K562 (cell line): ENCODE measurements around the gene NUDT22. TPM values are rescaled to one million over a fixed set of nuclear protein-coding genes. Genes with fewer than 3 reads are reported as not detected.

Experiments used
- CHD4 ChIP-seq: fragments of 200-600 bp; sonication (generic); IDR thresholded peaks from 3 replicates; pipeline ENCODE4 v1.6.1; 2012; ENCODE audit warnings: low read depth, mild to moderate bottlenecking, mixed read lengths, low read length, inconsistent platforms; ENCODE audit not compliant: insufficient read depth, insufficient replicate concordance, poor library complexity, severe bottlenecking
- CREM ChIP-seq: IDR thresholded peaks from 2 replicates; pipeline ENCODE4 v1.6.1; 2014; ENCODE audit warnings: antibody characterized with exemption, low read depth
- EGR1 ChIP-seq: fragments of 450-650 bp; conservative IDR thresholded peaks from 2 replicates; pipeline ENCODE4 v1.6.1; 2017; ENCODE audit warnings: mild to moderate bottlenecking
- EZH2 ChIP-seq: IDR thresholded peaks from 2 replicates; pipeline ENCODE4 v1.6.1; 2012; ENCODE audit warnings: low read depth, mild to moderate bottlenecking, inconsistent platforms, low read length, borderline replicate concordance
- FOXJ3 ChIP-seq: sonication (generic); formaldehyde crosslinking; IDR thresholded peaks from 2 replicates; pipeline ENCODE4 v1.4.0; 2020; ENCODE audit warnings: mild to moderate bottlenecking, missing genetic modification reagents
- FUS ChIP-seq: fragments of 200-400 bp; formaldehyde crosslinking; optimal IDR thresholded peaks from 2 replicates; pipeline ENCODE3; 2017; ENCODE audit warnings: low read depth, low read length
- HNRNPLL ChIP-seq: fragments of 200-400 bp; formaldehyde crosslinking; IDR thresholded peaks from 2 replicates; pipeline ENCODE4 v1.6.1; 2017; ENCODE audit warnings: low read length, low read depth, mild to moderate bottlenecking; ENCODE audit not compliant: poor library complexity, severe bottlenecking
- IFI16 ChIP-seq: fragments of 250-450 bp; sonication (Bioruptor Pico); IDR thresholded peaks from 2 replicates; pipeline ENCODE4 v2.1.2; 2022; ENCODE audit warnings: mild to moderate bottlenecking, inconsistent platforms
- KDM2B ChIP-seq: fragments of 250-450 bp; sonication (Bioruptor Pico); IDR thresholded peaks from 2 replicates; pipeline ENCODE4 v1.8.0; 2021; ENCODE audit warnings: mild to moderate bottlenecking, moderate library complexity
- KLF13 ChIP-seq: fragments of 450-650 bp; IDR thresholded peaks from 2 replicates; pipeline ENCODE4 v1.6.1; 2016; ENCODE audit warnings: missing genetic modification characterization, low read depth, mild to moderate bottlenecking, missing compliant biosample characterization, moderate library complexity, borderline replicate concordance
- MAFF ChIP-seq: IDR thresholded peaks from 2 replicates; pipeline ENCODE4 v1.6.1; 2012; ENCODE audit warnings: low read length, improper control_type of control experiment
- MBD2 ChIP-seq: sonication (generic); IDR thresholded peaks from 2 replicates; pipeline ENCODE4 v1.6.1; 2016; ENCODE audit warnings: low read depth, borderline replicate concordance
- MEF2D ChIP-seq: conservative IDR thresholded peaks from 2 replicates; pipeline ENCODE4 v1.6.1; 2016; ENCODE audit warnings: low read depth, missing genetic modification characterization, missing compliant biosample characterization
- MEIS2 ChIP-seq: fragments of 450-650 bp; IDR thresholded peaks from 2 replicates; pipeline ENCODE4 v1.6.1; 2014; ENCODE audit warnings: mild to moderate bottlenecking; ENCODE audit not compliant: partially characterized antibody
- NFIX ChIP-seq: fragments of 250-450 bp; sonication (Bioruptor Pico); IDR thresholded peaks from 2 replicates; pipeline ENCODE4 v1.4.0; 2020; ENCODE audit warnings: low read depth, mild to moderate bottlenecking, moderate library complexity
- PHB2 ChIP-seq: fragments of 450-650 bp; IDR thresholded peaks from 2 replicates; pipeline ENCODE4 v1.6.1; 2017; ENCODE audit warnings: low read depth
- RFX5 ChIP-seq: IDR thresholded peaks from 2 replicates; pipeline ENCODE4 v1.6.1; 2011; ENCODE audit warnings: low read depth, mild to moderate bottlenecking, improper control_type of control experiment, low read length
- U2AF1 ChIP-seq: fragments of 200-400 bp; formaldehyde crosslinking; optimal IDR thresholded peaks from 2 replicates; pipeline ENCODE3; 2017; ENCODE audit warnings: mild to moderate bottlenecking, low read depth, low read length, moderate library complexity
- ZC3H11A ChIP-seq: IDR thresholded peaks from 2 replicates; pipeline ENCODE4 v1.6.1; 2012; ENCODE audit warnings: low read depth, low read length, improper control_type of control experiment
- ZNF277 ChIP-seq: fragments of 250-450 bp; sonication (Bioruptor Pico); IDR thresholded peaks from 2 replicates; pipeline ENCODE4 v1.8.0; 2022; ENCODE audit warnings: inconsistent platforms, mild to moderate bottlenecking, moderate library complexity, borderline replicate concordance
- ZNF280A ChIP-seq: fragments of 450-650 bp; IDR thresholded peaks from 2 replicates; pipeline ENCODE4 v1.6.1; 2018; ENCODE audit warnings: mild to moderate bottlenecking, low read depth; ENCODE audit not compliant: partially characterized antibody
- ZNF408 ChIP-seq: fragments of 250-450 bp; sonication (Bioruptor Pico); IDR thresholded peaks from 2 replicates; pipeline ENCODE4 v1.4.0; 2020; ENCODE audit warnings: low read depth, mild to moderate bottlenecking, moderate library complexity
- polyA plus RNA-seq, 8 experiments: library from polyadenylated mRNA; depleted of rRNA in 4 of 8; stranded (reverse) in 5 of 8; unstranded in 3 of 8; fragments of >200 nt; fragmentation: Nextera tagmentation in 2 of 8; fragmentation: Illumina TruSeq in 1 of 8; extraction: Ambion mirVana in 2 of 8; extraction: Trizol in 1 of 8; gene quantifications; 2 replicates each; pipeline versions ENCODE4 v1.2.1 to v1.2.3, GENCODE V29; 2011 to 2014; ENCODE audit warnings: inconsistent platforms in 1 of 8, missing spikeins in 1 of 8
- total RNA-seq, 7 experiments: library from RNA; depleted of rRNA in 6 of 7; stranded (reverse); fragments of >200 nt in 6 of 7; fragmentation: Illumina TruSeq in 2 of 7; extraction: Trizol in 2 of 7; gene quantifications; 2 replicates each; pipeline versions ENCODE4 v1.2.1 to v1.2.3, GENCODE V29; 2011 to 2021; ENCODE audit warnings: low replicate concordance in 1 of 7
- TF ChIP-seq, protein P1 (sequence below): fragments of 450-650 bp; conservative IDR thresholded peaks from 2 replicates; pipeline ENCODE4 v1.6.1; 2016; ENCODE audit warnings: missing genetic modification characterization, low read depth, mild to moderate bottlenecking, missing compliant biosample characterization, moderate library complexity
- TF ChIP-seq, protein P2 (sequence below): fragments of 450-650 bp; formaldehyde crosslinking; conservative IDR thresholded peaks from 2 replicates; pipeline ENCODE4 v1.4.0; 2022; ENCODE audit warnings: mild to moderate bottlenecking, missing genetic modification characterization

The NUDT22 gene
- total and polyA plus RNA-seq, 9 of the 15 experiments (the other 6 are each of a cell fraction or from before 2014, with no cell fraction given): 6.3 to 92.6 (median 37.4) TPM

GRCh38 chr11:64269540-64270220, 43.6 kb downstream of the NUDT22 start (continued):
- TF ChIP-seq HNRNPLL: peak; percentile 65
- TF ChIP-seq, protein P1, sequence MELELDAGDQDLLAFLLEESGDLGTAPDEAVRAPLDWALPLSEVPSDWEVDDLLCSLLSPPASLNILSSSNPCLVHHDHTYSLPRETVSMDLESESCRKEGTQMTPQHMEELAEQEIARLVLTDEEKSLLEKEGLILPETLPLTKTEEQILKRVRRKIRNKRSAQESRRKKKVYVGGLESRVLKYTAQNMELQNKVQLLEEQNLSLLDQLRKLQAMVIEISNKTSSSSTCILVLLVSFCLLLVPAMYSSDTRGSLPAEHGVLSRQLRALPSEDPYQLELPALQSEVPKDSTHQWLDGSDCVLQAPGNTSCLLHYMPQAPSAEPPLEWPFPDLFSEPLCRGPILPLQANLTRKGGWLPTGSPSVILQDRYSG: no peak
- TF ChIP-seq CHD4: peak; percentile 7
- TF ChIP-seq MEIS2: peak; percentile 53
- TF ChIP-seq ZNF408 (CRISPR knock-in tag): no peak
- TF ChIP-seq PHB2: no peak
- TF ChIP-seq RFX5: 0 out of 2 replicates have a peak, but pooled peaks have one; percentile 12
- peak; percentile 92 for TF ChIP-seq MBD2
- TF ChIP-seq ZNF277: 0 out of 2 replicates have a peak, but pooled peaks have one; percentile 44
- TF ChIP-seq EGR1: peak; percentile 86
- TF ChIP-seq ZNF280A: no peak
- peak; percentile 15; the same call in 1 of the 2 replicates for TF ChIP-seq ZC3H11A
- no peak for TF ChIP-seq NFIX (CRISPR knock-in tag)
- 0 out of 2 replicates have a peak, but pooled peaks have one; percentile 8 for TF ChIP-seq MAFF
- TF ChIP-seq, protein P2, sequence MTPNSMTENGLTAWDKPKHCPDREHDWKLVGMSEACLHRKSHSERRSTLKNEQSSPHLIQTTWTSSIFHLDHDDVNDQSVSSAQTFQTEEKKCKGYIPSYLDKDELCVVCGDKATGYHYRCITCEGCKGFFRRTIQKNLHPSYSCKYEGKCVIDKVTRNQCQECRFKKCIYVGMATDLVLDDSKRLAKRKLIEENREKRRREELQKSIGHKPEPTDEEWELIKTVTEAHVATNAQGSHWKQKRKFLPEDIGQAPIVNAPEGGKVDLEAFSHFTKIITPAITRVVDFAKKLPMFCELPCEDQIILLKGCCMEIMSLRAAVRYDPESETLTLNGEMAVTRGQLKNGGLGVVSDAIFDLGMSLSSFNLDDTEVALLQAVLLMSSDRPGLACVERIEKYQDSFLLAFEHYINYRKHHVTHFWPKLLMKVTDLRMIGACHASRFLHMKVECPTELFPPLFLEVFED: 0 out of 2 replicates have a peak, but pooled peaks have one; percentile 12
- TF ChIP-seq IFI16: no peak
- TF ChIP-seq CREM: peak; percentile 90
- TF ChIP-seq FUS: peak; percentile 32
- TF ChIP-seq U2AF1: peak; percentile 84
- TF ChIP-seq KLF13: no peak
- no peak for TF ChIP-seq MEF2D (tag)
- TF ChIP-seq EZH2: no peak
- TF ChIP-seq FOXJ3 (CRISPR knock-in tag): no peak
- no peak for TF ChIP-seq KDM2B
